SK-N-SH (cell line): ENCODE measurements around the gene MAPRE2. TPM values are rescaled to one million over a fixed set of nuclear protein-coding genes. Genes with fewer than 3 reads are reported as not detected.
"Not testable (repeated sequence)": the region's sequence is repeated elsewhere in the genome, so short reads cannot be mapped to it uniquely, and the experiment has no call there.

Experiments
- CTCF ChIA-PET: fragments of 300-600, 350-600 bp; formaldehyde crosslinking; extraction: SDS; loops from one replicate; lab custom pipeline; 2021; lab: Yijun Ruan, JAX
- POLR2A ChIA-PET: fragments of 350-600 bp; sonication (Branson Sonifier 250); formaldehyde crosslinking; extraction: SDS; loops from one replicate; lab custom pipeline; 2020; ENCODE audit warnings: antibody characterized with exemption, inconsistent platforms; lab: Yijun Ruan, JAX
- DNase-seq: peaks from one replicate; pipeline ENCODE4 v3.0.0; 2012
- H2AFZ ChIP-seq: fragments of 200-600 bp; sonication (generic); 2 replicates; pipeline ENCODE4 v1.8.1; 2016; ENCODE audit warnings: antibody characterized with exemption, mild to moderate bottlenecking, low read depth
- H3F3A ChIP-seq: fragments of 200-600 bp; sonication (generic); replicated peaks from 2 replicates; pipeline ENCODE3; 2016; ENCODE audit warnings: antibody characterized with exemption, mild to moderate bottlenecking; ENCODE audit not compliant: insufficient read depth
- H3K27ac ChIP-seq, 2 experiments: fragments of 200-500 bp in 1 of 2; fragments of 200-600 bp in 1 of 2; sonication (Bioruptor generic) in 1 of 2; sonication (generic), shearing (Covaris generic) in 1 of 2; 2 replicates each; pipeline versions ENCODE4 v1.5.1 to v1.6.1; 2014 to 2016; ENCODE audit warnings: low read depth in 2 of 2, inconsistent platforms in 1 of 2, low read length in 1 of 2, mild to moderate bottlenecking in 1 of 2, mixed read lengths in 1 of 2
- H3K27me3 ChIP-seq: fragments of 200-600 bp; sonication (generic), shearing (Covaris generic); 2 replicates; pipeline ENCODE4 v1.6.1; 2016; ENCODE audit warnings: mixed run types; ENCODE audit not compliant: insufficient read depth
- H3K36me3 ChIP-seq, 2 experiments: fragments of 200-500 bp in 1 of 2; fragments of 200-600 bp in 1 of 2; sonication (Bioruptor generic) in 1 of 2; sonication (generic) in 1 of 2; replicated peaks in 1 of 2; 2 replicates each; pipeline versions ENCODE3 to v1.5.1; 2014 to 2016; ENCODE audit warnings: low read length in 1 of 2, mild to moderate bottlenecking in 1 of 2; ENCODE audit not compliant: insufficient read depth in 2 of 2, control insufficient read depth in 1 of 2
- H3K4me1 ChIP-seq, 2 experiments: fragments of 200-500 bp in 1 of 2; fragments of 200-600 bp in 1 of 2; sonication (Bioruptor generic) in 1 of 2; sonication (generic), shearing (Covaris generic) in 1 of 2; 2 replicates each; pipeline versions ENCODE4 v1.5.1 to v1.6.1; 2014 to 2016; ENCODE audit warnings: low read depth in 1 of 2, low read length in 1 of 2, mixed run types in 1 of 2; ENCODE audit not compliant: insufficient read depth in 2 of 2, control insufficient read depth in 1 of 2
- H3K4me2 ChIP-seq: fragments of 200-600 bp; sonication (generic), shearing (Covaris generic); 2 replicates; pipeline ENCODE4 v1.6.1; 2017; ENCODE audit warnings: mixed run types
- H3K4me3 ChIP-seq, 2 experiments: fragments of 200-500 bp in 1 of 2; fragments of 200-600 bp in 1 of 2; sonication (Bioruptor generic) in 1 of 2; sonication (generic), shearing (Covaris generic) in 1 of 2; 2 replicates each; pipeline versions ENCODE4 v1.5.1 to v1.8.1; 2014 to 2016; ENCODE audit warnings: low read depth in 2 of 2, inconsistent platforms in 1 of 2, low read length in 1 of 2, mild to moderate bottlenecking in 1 of 2, mixed read lengths in 1 of 2, moderate library complexity in 1 of 2
- H3K79me2 ChIP-seq: fragments of 200-600 bp; sonication (generic); 2 replicates; pipeline ENCODE4 v1.8.1; 2017; ENCODE audit warnings: mild to moderate bottlenecking; ENCODE audit not compliant: insufficient read depth
- H3K9ac ChIP-seq: fragments of 200-600 bp; sonication (generic); 2 replicates; pipeline ENCODE4 v1.6.1; 2017; ENCODE audit warnings: mixed run types
- H3K9me2 ChIP-seq: fragments of 200-600 bp; sonication (generic); 2 replicates; pipeline ENCODE4 v1.6.1; 2017; ENCODE audit warnings: mixed run types
- H3K9me3 ChIP-seq: fragments of 200-600 bp; sonication (generic); 2 replicates; pipeline ENCODE4 v1.6.1; 2017; ENCODE audit warnings: mixed run types, mild to moderate bottlenecking, moderate library complexity
- H4K20me1 ChIP-seq: fragments of 200-600 bp; sonication (generic); 2 replicates; pipeline ENCODE4 v1.6.1; 2017; ENCODE audit warnings: mild to moderate bottlenecking, mixed run types; ENCODE audit not compliant: insufficient read depth
- CHD2 ChIP-seq: fragments of 150-350 bp; IDR thresholded peaks from 2 replicates; pipeline ENCODE4 v1.6.1; 2018; ENCODE audit warnings: low read length; ENCODE audit not compliant: partially characterized antibody
- ELF1 ChIP-seq: IDR thresholded peaks from 2 replicates; pipeline ENCODE4 v1.4.0; 2012
- FOSL2 ChIP-seq: IDR thresholded peaks from 2 replicates; pipeline ENCODE4 v1.4.0; 2012; ENCODE audit warnings: low read depth, mild to moderate bottlenecking, moderate library complexity, borderline replicate concordance
- FOXJ3 ChIP-seq: sonication (generic); formaldehyde crosslinking; IDR thresholded peaks from 2 replicates; pipeline ENCODE4 v1.5.1; 2020; ENCODE audit warnings: mild to moderate bottlenecking, missing genetic modification reagents
- FOXM1 ChIP-seq: IDR thresholded peaks from 2 replicates; pipeline ENCODE4 v1.4.0; 2012; ENCODE audit warnings: low read depth, mild to moderate bottlenecking
- GABPA ChIP-seq: IDR thresholded peaks from 2 replicates; pipeline ENCODE4 v1.4.0; 2012; ENCODE audit warnings: low read depth, mild to moderate bottlenecking
- GATA2 ChIP-seq: sonication (generic); formaldehyde crosslinking; IDR thresholded peaks from 2 replicates; pipeline ENCODE4 v1.5.0; 2020; ENCODE audit warnings: mild to moderate bottlenecking, missing genetic modification reagents
- IRF3 ChIP-seq: fragments of 150-350 bp; IDR thresholded peaks from 2 replicates; pipeline ENCODE4 v1.6.1; 2016; ENCODE audit warnings: mild to moderate bottlenecking, low read depth, low read length
- MAX ChIP-seq: IDR thresholded peaks from 2 replicates; pipeline ENCODE4 v1.4.0; 2012; ENCODE audit warnings: low read depth
- MEF2A ChIP-seq: IDR thresholded peaks from 2 replicates; pipeline ENCODE4 v1.4.0; 2012; ENCODE audit warnings: low read depth, borderline replicate concordance
- MXI1 ChIP-seq: IDR thresholded peaks from 2 replicates; pipeline ENCODE4 v1.6.1; 2012; ENCODE audit warnings: mild to moderate bottlenecking, low read depth, low read length, improper control_type of control experiment
- NFIC ChIP-seq: IDR thresholded peaks from 2 replicates; pipeline ENCODE4 v1.4.0; 2012; ENCODE audit warnings: borderline replicate concordance
- NRF1 ChIP-seq: IDR thresholded peaks from 2 replicates; pipeline ENCODE4 v1.6.1; 2012; ENCODE audit warnings: low read depth, mild to moderate bottlenecking, low read length
- POLR2AphosphoS5 ChIP-seq: IDR thresholded peaks from 2 replicates; pipeline ENCODE4 v1.6.1; 2012; ENCODE audit warnings: low read depth, low read length
- RAD21 ChIP-seq: IDR thresholded peaks from 2 replicates; pipeline ENCODE4 v1.6.1; 2012; ENCODE audit warnings: mild to moderate bottlenecking, low read length
- RXRA ChIP-seq: IDR thresholded peaks from 2 replicates; pipeline ENCODE4 v1.4.0; 2012; ENCODE audit warnings: low read depth, mild to moderate bottlenecking, borderline replicate concordance
- SIN3A ChIP-seq: IDR thresholded peaks from 2 replicates; pipeline ENCODE4 v1.6.1; 2012; ENCODE audit warnings: low read depth, mild to moderate bottlenecking, low read length, moderate library complexity, borderline replicate concordance
- SMC3 ChIP-seq: IDR thresholded peaks from 2 replicates; pipeline ENCODE4 v1.6.1; 2012; ENCODE audit warnings: low read depth, low read length, improper control_type of control experiment
- WGBS: methylation state at CpG from one replicate; pipeline ENCODE4 v1.1.6; 2017; ENCODE audit warnings: low lambda C conversion rate; 5-methylcytosine and 5-hydroxymethylcytosine counted together
- polyA plus RNA-seq, 3 experiments: library from polyadenylated mRNA; depleted of rRNA; stranded (reverse); fragments of >200 nt; gene quantifications; 2 replicates each; pipeline ENCODE4 v1.2.3, GENCODE V29; 2012

Gene MAPRE2
- polyA plus RNA-seq, 1 of the 3 experiments (the other 2 are of a cell fraction): 11.5 TPM

- POLR2A ChIA-PET: no interaction called here
- Histone ChIP-seq H2AFZ (no peak overlapping the region), H3F3A (no peaks in the 10 kb centered on the region), H3K27me3 (no peaks in the 10 kb centered on the region), H3K79me2 (no peaks in the 10 kb centered on the region), H3K9ac (no peak overlapping the region), H3K4me1 (peaks cover 0 to 4% of the 10 kb centered on the region in 2 experiments; a peak in 1 of 4 replicates), H3K9me2 (no peaks in the 10 kb centered on the region), H3K36me3 (no peaks in the 10 kb centered on the region), H3K27ac (no peak overlapping the region), H4K20me1 (no peaks in the 10 kb centered on the region), H3K9me3 (no peaks in the 10 kb centered on the region), H3K4me3 (no peak overlapping the region), H3K4me2 (no peak overlapping the region)
- TF ChIP-seq FOXJ3 (CRISPR knock-in tag) (no peak), NFIC (no peak), FOXM1 (no peak), GATA2 (no peak), GABPA (no peak), MXI1 (no peak), MAX (no peak), FOSL2 (no peak), IRF3 (no peak), ELF1 (no peak)
- CTCF ChIA-PET: interaction anchor here (1.0 to 7.1 kb wide), 14 partner anchors 9 to 278 kb away, joined by 3 to 97 read pairs (median 6); no protein-coding TSS in a partner anchor
- 35% methylated on average over 4 of the region's 4 CpGs for WGBS
- no peak for DNase-seq
Measured at GRCh38 chr18:35144698-35145097, 103.5 kb downstream of the MAPRE2 start.

GRCh38 chr18:35150195-35150594 is 109.0 kb downstream of the MAPRE2 start:
- H3K9ac ChIP-seq, H3K27ac ChIP-seq, H2AFZ ChIP-seq, H4K20me1 ChIP-seq, POLR2A ChIA-PET, H3K4me1 ChIP-seq, H3F3A ChIP-seq, H3K4me3 ChIP-seq, H3K9me3 ChIP-seq, H3K27me3 ChIP-seq, H3K4me2 ChIP-seq, H3K79me2 ChIP-seq, H3K36me3 ChIP-seq, H3K9me2 ChIP-seq, DNase-seq, CTCF ChIA-PET: not testable (repeated sequence)
- 90% methylated on average over 3 of the region's 3 CpGs for WGBS

- Histone ChIP-seq H3K9ac (no peak overlapping the region), H3K27ac (no peak overlapping the region), H4K20me1 (no peaks in the 10 kb centered on the region), H3K4me1 (peaks cover 0 to 11% of the 10 kb centered on the region in 2 experiments; a peak in 2 of 4 replicates), H3K4me2 (no peak overlapping the region), H3K36me3 (no peaks in the 10 kb centered on the region), H3K27me3 (no peaks in the 10 kb centered on the region), H3K9me3 (no peaks in the 10 kb centered on the region), H3K79me2 (no peaks in the 10 kb centered on the region), H3F3A (no peaks in the 10 kb centered on the region), H3K4me3 (no peak overlapping the region), H2AFZ (no peak overlapping the region), H3K9me2 (no peaks in the 10 kb centered on the region)
- DNase-seq: no peak
- ChIA-PET CTCF (interaction anchor here (1.1 to 4.6 kb wide), 2 partner anchors 9 to 10 kb away, joined by 3 to 28 read pairs; no protein-coding TSS in a partner anchor), POLR2A (no interaction called here)
- TF ChIP-seq NFIC: no peak
- no peak for TF ChIP-seq CHD2
- no peak for TF ChIP-seq RAD21
- no peak for TF ChIP-seq MEF2A
- no peak for TF ChIP-seq SMC3
- TF ChIP-seq IRF3: no peak
- TF ChIP-seq POLR2AphosphoS5: no peak
- no peak for TF ChIP-seq MAX
- TF ChIP-seq ELF1: no peak
- TF ChIP-seq NRF1: no peak
- no peak for TF ChIP-seq SIN3A
- TF ChIP-seq RXRA: no peak
- WGBS: 89% methylated on average over 12 of the region's 12 CpGs
Measured at GRCh38 chr18:35153609-35154272, 112.5 kb downstream of the MAPRE2 start.
